PC-9 (cell line): Measurements from ENCODE around the gene TRPM1. TPM values are rescaled to one million over a fixed set of nuclear protein-coding genes. Genes with fewer than 3 reads are reported as not detected.

Experiments used
- BruUV-seq: library from RNA; stranded (reverse); fragments of 400-500 nt; replicated peaks from 2 replicates; lab custom pipeline; 2021; lab: Mats Ljungman, UMichigan
- CTCF ChIA-PET: fragments of 300-600 bp; sonication (Branson Sonifier 250); formaldehyde crosslinking; loops from one replicate; lab custom pipeline; 2022; ENCODE audit warnings: antibody characterized with exemption; lab: Charles Lee
- POLR2A ChIA-PET: fragments of 300-600 bp; sonication (Branson Sonifier 250); formaldehyde crosslinking; loops from one replicate; lab custom pipeline; 2022; ENCODE audit warnings: antibody characterized with exemption; ENCODE audit not compliant: unreplicated experiment; lab: Charles Lee
- DNase-seq, 2 experiments: peaks; one replicate each; pipeline versions ENCODE4 v3.0.0 to v3.0.0-alpha.2; 2015 to 2022; ENCODE audit warnings: mixed read lengths in 1 of 2
- H2AFZ ChIP-seq: fragments of 200-600 bp; sonication (generic); 2 replicates; pipeline ENCODE4 v1.8.1; 2017; ENCODE audit warnings: antibody characterized with exemption
- H3F3A ChIP-seq: fragments of 200-600 bp; sonication (generic); 2 replicates; pipeline ENCODE4 v1.8.1; 2017; ENCODE audit warnings: antibody characterized with exemption, mild to moderate bottlenecking, low read depth; ENCODE audit not compliant: insufficient read depth
- H3K27ac ChIP-seq: fragments of 200-600 bp; sonication (generic); 2 replicates; pipeline ENCODE4 v1.6.1; 2016; ENCODE audit warnings: mixed run types
- H3K27me3 ChIP-seq: fragments of 200-600 bp; sonication (generic); 2 replicates; pipeline ENCODE4 v1.6.1; 2016; ENCODE audit warnings: low read depth, mixed run types; ENCODE audit not compliant: insufficient read depth
- H3K36me3 ChIP-seq: fragments of 200-600 bp; sonication (generic); 2 replicates; pipeline ENCODE4 v1.6.1; 2016; ENCODE audit warnings: low read depth, mixed run types
- H3K4me1 ChIP-seq: fragments of 200-600 bp; sonication (generic); replicated peaks from 2 replicates; pipeline ENCODE4 v1.6.1; 2016; ENCODE audit warnings: mixed run types; ENCODE audit not compliant: insufficient read depth
- H3K4me2 ChIP-seq: fragments of 200-600 bp; sonication (generic); 2 replicates; pipeline ENCODE4 v1.6.1; 2017; ENCODE audit warnings: mixed run types
- H3K4me3 ChIP-seq: fragments of 200-600 bp; sonication (generic); 2 replicates; pipeline ENCODE4 v1.6.1; 2016; ENCODE audit warnings: mixed run types
- H3K79me2 ChIP-seq: fragments of 200-600 bp; sonication (generic); 2 replicates; pipeline ENCODE4 v1.6.1; 2017; ENCODE audit warnings: low read depth, mixed run types
- H3K9me2 ChIP-seq: fragments of 200-600 bp; sonication (generic); 2 replicates; pipeline ENCODE4 v1.8.1; 2017; ENCODE audit warnings: mild to moderate bottlenecking; ENCODE audit not compliant: insufficient read depth
- H3K9me3 ChIP-seq: fragments of 200-600 bp; sonication (generic); 2 replicates; pipeline ENCODE4 v1.8.1; 2016; ENCODE audit warnings: low read depth; ENCODE audit not compliant: insufficient read depth
- H4K20me1 ChIP-seq: fragments of 200-600 bp; sonication (generic); 2 replicates; pipeline ENCODE4 v1.8.1; 2017; ENCODE audit not compliant: insufficient read depth
- CTCF ChIP-seq: fragments of 200-600 bp; sonication (generic); conservative IDR thresholded peaks from 2 replicates; pipeline ENCODE4 v1.6.1; 2017; ENCODE audit warnings: mixed run types, antibody characterized with exemption, mild to moderate bottlenecking, moderate library complexity
- EZH2 ChIP-seq: fragments of 200-600 bp; sonication (generic); IDR thresholded peaks from 2 replicates; pipeline ENCODE4 v1.8.0; 2017; ENCODE audit warnings: antibody characterized with exemption, low read depth
- intact Hi-C: fragments of 100-400 bp; cut with micrococcal nuclease; formaldehyde crosslinking; loops from one replicate; pipeline ENCODE4 v1.10.0; 2022; ENCODE audit not compliant: unreplicated experiment
- microRNA-seq: library from miRNA; unstranded; fragments of <30 nt; microRNA quantifications from one replicate; pipeline ENCODE4 v1.2.0, GENCODE V29; 2021; ENCODE audit warnings: borderline number of aligned reads, borderline replicate concordance
- total RNA-seq: library from RNA; stranded (reverse); gene quantifications from 2 replicates; pipeline ENCODE4 v1.2.3, GENCODE V29; 2021

The TRPM1 gene
- total RNA-seq, 1 experiment from 2014 or later: not detected

- Histone ChIP-seq H3K79me2 (no peaks in the 10 kb centered on the region), H3K36me3 (no peaks in the 10 kb centered on the region), H3F3A (no peaks in the 10 kb centered on the region), H3K9me2 (no peaks in the 10 kb centered on the region), H4K20me1 (no peaks in the 10 kb centered on the region), H3K27ac (no peak overlapping the region), H3K4me1 (peaks cover 7% of the 10 kb centered on the region; the same call in 1 of the 2 replicates), H3K9me3 (no peaks in the 10 kb centered on the region), H3K4me2 (no peak overlapping the region), H3K4me3 (no peak overlapping the region), H3K27me3 (no peaks in the 10 kb centered on the region), H2AFZ (no peak overlapping the region)
- no TSS peak for BruUV-seq
- intact Hi-C loops: no loop called here
- ChIA-PET POLR2A (no interaction called here), CTCF (no interaction called here)
- DNase-seq: peak; percentile 45 to 51
- no peak for TF ChIP-seq EZH2
- TF ChIP-seq CTCF: no peak
Measured at GRCh38 chr15:30953731-30954378, 147.7 kb downstream of the TRPM1 start.

GRCh38 chr15:30953183-30953582, 148.3 kb downstream of the TRPM1 start:
- Histone ChIP-seq H3K27me3 (no peaks in the 10 kb centered on the region), H3K27ac (no peak overlapping the region), H3K4me1 (peaks cover 7% of the 10 kb centered on the region; the same call in 1 of the 2 replicates), H3K9me3 (no peaks in the 10 kb centered on the region), H4K20me1 (no peaks in the 10 kb centered on the region), H3K4me2 (no peak overlapping the region), H3F3A (no peaks in the 10 kb centered on the region), H3K79me2 (no peaks in the 10 kb centered on the region), H3K4me3 (no peak overlapping the region), H3K36me3 (no peaks in the 10 kb centered on the region), H3K9me2 (no peaks in the 10 kb centered on the region), H2AFZ (no peak overlapping the region)
- ChIA-PET CTCF (no interaction called here), POLR2A (no interaction called here)
- TF ChIP-seq CTCF: no peak
- no peak for TF ChIP-seq EZH2
- intact Hi-C loops: no loop called here
- no TSS peak for BruUV-seq
- no peak for DNase-seq

Small RNA genes lying within 50 kb of the gene (microRNA-seq; reads per million reads assigned to microRNA genes)
- gene MIR211: not detected

Other genes with a start within 250 kb of the TRPM1 start
- gene FAN1, start 197.8 kb downstream of the TRPM1 start, total RNA-seq: 9.3 and 10.2 TPM in 2 replicates
- gene MTMR10, start 110.1 kb downstream of the TRPM1 start, total RNA-seq: 4.4 and 6.2 TPM in 2 replicates
- gene KLF13, start 225.1 kb upstream of the TRPM1 start, total RNA-seq: 2.5 and 3.4 TPM in 2 replicates